Loucy (cell line): ENCODE data around the gene CD209.

Experiments used
- CTCF ChIP-seq: fragments of 200-600 bp; sonication (generic); conservative IDR thresholded peaks from 2 replicates; pipeline ENCODE4 v1.5.1; 2014; ENCODE audit warnings: mild to moderate bottlenecking, antibody characterized with exemption, low read length
- EZH2phosphoT487 ChIP-seq: fragments of 200-600 bp; IDR thresholded peaks from 2 replicates; pipeline ENCODE4 v1.6.1; 2018; ENCODE audit warnings: antibody characterized with exemption, mild to moderate bottlenecking, moderate library complexity, borderline replicate concordance

GRCh38 chr19:7705387-7706187 lies 41.7 kb downstream of the CD209 start:
- no peak for TF ChIP-seq CTCF
- TF ChIP-seq EZH2phosphoT487: no peak
